Liver (tissue), 9 donors: ENCODE data around the gene ACACB. TPM values are rescaled to one million over a fixed set of nuclear protein-coding genes. Genes with fewer than 3 reads are reported as not detected.

Experiments used
- DNase-seq: peaks from one replicate; pipeline ENCODE4 v3.0.0-alpha.2; 2017; ENCODE audit warnings: low spot score
- H3K27ac ChIP-seq, 2 donors: one replicate each; pipeline ENCODE4 v1.7.0; 2013; ENCODE audit warnings: inconsistent platforms in 2 of 2, low read length in 2 of 2, control low read depth in 1 of 2, low read depth in 1 of 2, mild to moderate bottlenecking in 1 of 2
- H3K27me3 ChIP-seq, 4 donors: one replicate each; pipeline versions ENCODE4 v1.6.1 to v1.7.0; 2013; ENCODE audit warnings: low read length in 3 of 4, inconsistent platforms in 1 of 4, mild to moderate bottlenecking in 1 of 4, moderate library complexity in 1 of 4; ENCODE audit not compliant: control insufficient read depth in 4 of 4, insufficient read depth in 4 of 4
- H3K36me3 ChIP-seq, 4 donors: one replicate each; pipeline versions ENCODE4 v1.6.1 to v1.7.0; 2013; ENCODE audit warnings: low read length in 3 of 4, mild to moderate bottlenecking in 3 of 4, low read depth in 1 of 4, moderate library complexity in 1 of 4; ENCODE audit not compliant: control insufficient read depth in 4 of 4, insufficient read depth in 3 of 4
- H3K4me1 ChIP-seq, 4 donors: one replicate each; pipeline versions ENCODE4 v1.6.1 to v1.7.0; 2013; ENCODE audit warnings: low read length in 3 of 4, mild to moderate bottlenecking in 3 of 4, moderate library complexity in 1 of 4; ENCODE audit not compliant: control insufficient read depth in 4 of 4, insufficient read depth in 4 of 4
- H3K4me3 ChIP-seq, 3 donors: one replicate each; pipeline versions ENCODE4 v1.6.1 to v1.7.0; 2013; ENCODE audit warnings: low read length in 3 of 3, control low read depth in 1 of 3, low read depth in 1 of 3, mild to moderate bottlenecking in 1 of 3
- H3K9ac ChIP-seq, 2 donors: one replicate each; pipeline ENCODE4 v1.7.0; 2013; ENCODE audit warnings: low read length in 2 of 2, mild to moderate bottlenecking in 2 of 2, moderate library complexity in 2 of 2, control low read depth in 1 of 2, low read depth in 1 of 2
- H3K9me3 ChIP-seq, 4 donors: one replicate each; pipeline versions ENCODE4 v1.6.1 to v1.7.0; 2013; ENCODE audit warnings: low read length in 3 of 4; ENCODE audit not compliant: control insufficient read depth in 4 of 4
- EGR1 ChIP-seq, 2 donors: IDR thresholded peaks; 2 replicates each; pipeline ENCODE4 v1.6.1; 2016 to 2018; ENCODE audit warnings: antibody characterized with exemption in 2 of 2, low read depth in 2 of 2
- FOXA1 ChIP-seq: IDR thresholded peaks from 2 replicates; pipeline ENCODE4 v1.6.1; 2016; ENCODE audit warnings: antibody characterized with exemption
- FOXA2 ChIP-seq: IDR thresholded peaks from 2 replicates; pipeline ENCODE4 v1.6.1; 2016; ENCODE audit warnings: antibody characterized with exemption
- GABPA ChIP-seq, 2 donors: IDR thresholded peaks in 1 of 2; conservative IDR thresholded peaks in 1 of 2; 2 replicates each; pipeline ENCODE4 v1.6.1; 2016; ENCODE audit warnings: antibody characterized with exemption in 2 of 2, mild to moderate bottlenecking in 1 of 2, moderate library complexity in 1 of 2
- HNF4A ChIP-seq, 2 donors: conservative IDR thresholded peaks; 2 replicates each; pipeline ENCODE4 v1.6.1; 2016; ENCODE audit warnings: antibody characterized with exemption in 2 of 2, mild to moderate bottlenecking in 2 of 2
- HNF4G ChIP-seq: IDR thresholded peaks from 2 replicates; pipeline ENCODE4 v1.6.1; 2016; ENCODE audit warnings: antibody characterized with exemption
- JUND ChIP-seq, 2 donors: IDR thresholded peaks; 2 replicates each; pipeline ENCODE4 v1.6.1; 2016; ENCODE audit warnings: antibody characterized with exemption in 2 of 2
- MAX ChIP-seq: IDR thresholded peaks from 2 replicates; pipeline ENCODE4 v1.6.1; 2016; ENCODE audit warnings: antibody characterized with exemption
- NR2F2 ChIP-seq: IDR thresholded peaks from 2 replicates; pipeline ENCODE4 v1.6.1; 2016; ENCODE audit warnings: antibody characterized with exemption
- RAD21 ChIP-seq, 2 donors: IDR thresholded peaks; 2 replicates each; pipeline ENCODE4 v1.6.1; 2016; ENCODE audit warnings: antibody characterized with exemption in 2 of 2, mild to moderate bottlenecking in 2 of 2
- REST ChIP-seq: IDR thresholded peaks from 2 replicates; pipeline ENCODE4 v1.6.1; 2016; ENCODE audit warnings: antibody characterized with exemption, mild to moderate bottlenecking
- RXRA ChIP-seq, 2 donors: IDR thresholded peaks; 2 replicates each; pipeline ENCODE4 v1.6.1; 2017 to 2018; ENCODE audit warnings: antibody characterized with exemption in 2 of 2, mild to moderate bottlenecking in 1 of 2
- SP1 ChIP-seq: IDR thresholded peaks from 2 replicates; pipeline ENCODE4 v1.6.1; 2018; ENCODE audit warnings: antibody characterized with exemption, mild to moderate bottlenecking
- TAF1 ChIP-seq: conservative IDR thresholded peaks from 2 replicates; pipeline ENCODE4 v1.6.1; 2016; ENCODE audit warnings: antibody characterized with exemption, mild to moderate bottlenecking
- YY1 ChIP-seq: IDR thresholded peaks from 2 replicates; pipeline ENCODE4 v1.6.1; 2016; ENCODE audit warnings: antibody characterized with exemption, mild to moderate bottlenecking
- WGBS: extraction: QIAGEN DNeasy Blood & Tissue Kit; methylation state at CpG from one replicate; pipeline ENCODE4 v1.1.7; 2013; 5-methylcytosine and 5-hydroxymethylcytosine counted together
- polyA plus RNA-seq, 2 donors: library from polyadenylated mRNA; stranded (reverse) in 1 of 2; unstranded in 1 of 2; fragments of 200-250 nt in 1 of 2; fragments of >200 nt in 1 of 2; fragmentation: Nextera tagmentation in 1 of 2; extraction: Ambion mirVana in 1 of 2; gene quantifications; one replicate each; pipeline versions ENCODE4 v1.2.1 to v1.2.3, GENCODE V29; 2013 to 2015
- total RNA-seq, 2 donors: library from RNA; depleted of rRNA; stranded (reverse); fragments of >200 nt; gene quantifications; one replicate each; pipeline ENCODE4 v1.2.3, GENCODE V29; 2014
- TF ChIP-seq, protein P1 (sequence below): IDR thresholded peaks from 2 replicates; pipeline ENCODE4 v1.6.1; 2016; ENCODE audit warnings: antibody characterized with exemption
- TF ChIP-seq, protein P2 (sequence below): fragments of 150-350 bp; IDR thresholded peaks from 2 replicates; pipeline ENCODE4 v1.5.1; 2017; ENCODE audit warnings: improper control_type of control experiment, low read depth, low read length; ENCODE audit not compliant: missing input control
- TF ChIP-seq, protein P3 (sequence below): IDR thresholded peaks from 2 replicates; pipeline ENCODE4 v1.6.1; 2016; ENCODE audit warnings: antibody characterized with exemption
- donor health status: healthy.
- donor health status: healthy.
- donor health status: healthy.
- donor health status: healthy.
- donor health status: healthy.

The ACACB gene
- total and polyA plus RNA-seq, 4 donors: 12.9 to 288 (median 52.1) TPM

- WGBS: 69% methylated on average over 8 of the region's 8 CpGs
- no peak overlapping the region for H3K27ac ChIP-seq
- no peaks in the 10 kb centered on the region for H3K36me3 ChIP-seq
- H3K4me1 ChIP-seq: peaks cover 0 to 19% (median 12%) of the 10 kb centered on the region in 4 donors
- H3K4me3 ChIP-seq: no peak overlapping the region
- no peak overlapping the region for H3K9ac ChIP-seq
- H3K27me3 ChIP-seq: peaks cover 0 to 3% (median 0%) of the 10 kb centered on the region in 4 donors
- DNase-seq: no peak
- no peaks in the 10 kb centered on the region for H3K9me3 ChIP-seq
- TF ChIP-seq RXRA (IDR thresholded peaks at IDR 0.05) (no peak), REST (no peak), SP1 (no peak), FOXA1 (no peak), NR2F2 (no peak), MAX (no peak), JUND (IDR thresholded peaks at IDR 0.05) (no peak), HNF4G (no peak), RAD21 (IDR thresholded peaks at IDR 0.05) (no peak), HNF4A (conservative IDR thresholded peaks at IDR 0.05) (no peak), EGR1 (IDR thresholded peaks at IDR 0.05; ENCODE audit: low read depth in 2 of 2) (no peak), YY1 (no peak), GABPA (IDR thresholded peaks at IDR 0.05 in 1 of 2, conservative IDR thresholded peaks at IDR 0.05 in 1 of 2) (no peak), FOXA2 (no peak), TAF1 (no peak)
- TF ChIP-seq, protein P1, sequence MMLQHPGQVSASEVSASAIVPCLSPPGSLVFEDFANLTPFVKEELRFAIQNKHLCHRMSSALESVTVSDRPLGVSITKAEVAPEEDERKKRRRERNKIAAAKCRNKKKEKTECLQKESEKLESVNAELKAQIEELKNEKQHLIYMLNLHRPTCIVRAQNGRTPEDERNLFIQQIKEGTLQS: no peak
- TF ChIP-seq, protein P2, sequence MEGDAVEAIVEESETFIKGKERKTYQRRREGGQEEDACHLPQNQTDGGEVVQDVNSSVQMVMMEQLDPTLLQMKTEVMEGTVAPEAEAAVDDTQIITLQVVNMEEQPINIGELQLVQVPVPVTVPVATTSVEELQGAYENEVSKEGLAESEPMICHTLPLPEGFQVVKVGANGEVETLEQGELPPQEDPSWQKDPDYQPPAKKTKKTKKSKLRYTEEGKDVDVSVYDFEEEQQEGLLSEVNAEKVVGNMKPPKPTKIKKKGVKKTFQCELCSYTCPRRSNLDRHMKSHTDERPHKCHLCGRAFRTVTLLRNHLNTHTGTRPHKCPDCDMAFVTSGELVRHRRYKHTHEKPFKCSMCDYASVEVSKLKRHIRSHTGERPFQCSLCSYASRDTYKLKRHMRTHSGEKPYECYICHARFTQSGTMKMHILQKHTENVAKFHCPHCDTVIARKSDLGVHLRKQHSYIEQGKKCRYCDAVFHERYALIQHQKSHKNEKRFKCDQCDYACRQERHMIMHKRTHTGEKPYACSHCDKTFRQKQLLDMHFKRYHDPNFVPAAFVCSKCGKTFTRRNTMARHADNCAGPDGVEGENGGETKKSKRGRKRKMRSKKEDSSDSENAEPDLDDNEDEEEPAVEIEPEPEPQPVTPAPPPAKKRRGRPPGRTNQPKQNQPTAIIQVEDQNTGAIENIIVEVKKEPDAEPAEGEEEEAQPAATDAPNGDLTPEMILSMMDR: no peak
- TF ChIP-seq, protein P3, sequence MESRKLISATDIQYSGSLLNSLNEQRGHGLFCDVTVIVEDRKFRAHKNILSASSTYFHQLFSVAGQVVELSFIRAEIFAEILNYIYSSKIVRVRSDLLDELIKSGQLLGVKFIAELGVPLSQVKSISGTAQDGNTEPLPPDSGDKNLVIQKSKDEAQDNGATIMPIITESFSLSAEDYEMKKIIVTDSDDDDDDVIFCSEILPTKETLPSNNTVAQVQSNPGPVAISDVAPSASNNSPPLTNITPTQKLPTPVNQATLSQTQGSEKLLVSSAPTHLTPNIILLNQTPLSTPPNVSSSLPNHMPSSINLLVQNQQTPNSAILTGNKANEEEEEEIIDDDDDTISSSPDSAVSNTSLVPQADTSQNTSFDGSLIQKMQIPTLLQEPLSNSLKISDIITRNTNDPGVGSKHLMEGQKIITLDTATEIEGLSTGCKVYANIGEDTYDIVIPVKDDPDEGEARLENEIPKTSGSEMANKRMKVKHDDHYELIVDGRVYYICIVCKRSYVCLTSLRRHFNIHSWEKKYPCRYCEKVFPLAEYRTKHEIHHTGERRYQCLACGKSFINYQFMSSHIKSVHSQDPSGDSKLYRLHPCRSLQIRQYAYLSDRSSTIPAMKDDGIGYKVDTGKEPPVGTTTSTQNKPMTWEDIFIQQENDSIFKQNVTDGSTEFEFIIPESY: no peak
Measured at GRCh38 chr12:109304485-109304884, 188.1 kb downstream of the ACACB start.
